CD4-positive, alpha-beta T cell treated with Interleukin-10 for 1 hour (primary cell): ENCODE measurements around the gene RAI1.

Source experiments
- DNase-seq: peaks from one replicate; pipeline ENCODE4 v3.0.0-alpha.2; 2020

The RAI1 gene

DNA sequence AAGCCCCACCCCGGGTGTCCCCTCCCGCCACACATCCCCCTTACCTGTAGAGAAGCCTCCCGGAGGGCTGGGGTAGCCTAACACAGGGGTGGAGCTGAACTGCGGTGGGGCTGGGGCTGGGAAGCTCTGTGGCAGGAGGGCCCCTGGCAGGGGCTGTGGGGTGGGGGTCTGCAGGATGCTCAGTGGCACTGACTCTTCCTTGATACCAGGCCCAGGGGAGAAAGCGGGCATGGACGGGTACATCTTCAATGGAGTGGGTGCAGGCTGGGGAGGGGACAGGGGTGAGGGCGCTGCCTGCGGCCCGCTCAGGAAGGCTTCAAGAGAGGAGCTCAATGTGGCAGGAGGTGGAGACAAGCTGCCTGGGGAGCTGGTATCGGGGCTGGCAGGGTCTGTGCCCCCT, 138.8 kb downstream of the RAI1 start:
- no peak for DNase-seq

DNA sequence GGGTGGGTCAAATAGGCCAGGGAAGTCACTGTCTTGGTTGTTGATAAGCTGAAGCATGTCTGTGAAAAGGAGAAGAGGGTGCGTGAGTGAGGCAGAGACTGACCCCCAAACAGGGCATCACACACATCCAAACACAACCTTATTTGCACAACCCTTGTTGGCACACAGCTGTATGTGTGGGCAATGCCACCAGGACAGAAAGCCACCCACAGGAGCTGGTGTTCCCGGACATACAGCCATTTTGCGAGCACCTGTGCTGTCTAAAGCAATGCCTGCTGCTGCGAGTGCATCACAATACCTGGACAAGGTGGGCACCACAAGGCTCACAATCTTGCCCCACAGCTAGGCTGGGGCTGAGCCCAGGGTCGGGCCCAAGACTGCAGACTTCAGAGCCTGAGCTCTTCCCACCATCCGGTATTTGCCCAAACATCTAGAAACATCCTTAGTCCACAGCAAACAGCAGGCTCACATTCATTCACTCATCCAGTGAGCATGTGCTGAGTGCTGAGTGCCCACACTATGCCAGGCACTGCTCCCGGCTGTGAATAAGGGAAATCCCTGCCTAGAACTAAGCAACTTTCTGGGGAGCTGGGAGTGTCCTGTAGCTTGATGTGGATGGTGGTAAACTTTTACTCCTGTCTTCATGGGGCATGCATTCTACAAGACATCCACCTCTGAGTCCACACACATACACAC, 139.4 kb downstream of the RAI1 start:
- no peak for DNase-seq

- no peak for DNase-seq
These were observed 140.9 kb downstream of the RAI1 start for GRCh38 chr17:17822189-17822588.

GRCh38 chr17:17822616-17823015, 141.4 kb downstream of the RAI1 start:
- no peak for DNase-seq

DNA sequence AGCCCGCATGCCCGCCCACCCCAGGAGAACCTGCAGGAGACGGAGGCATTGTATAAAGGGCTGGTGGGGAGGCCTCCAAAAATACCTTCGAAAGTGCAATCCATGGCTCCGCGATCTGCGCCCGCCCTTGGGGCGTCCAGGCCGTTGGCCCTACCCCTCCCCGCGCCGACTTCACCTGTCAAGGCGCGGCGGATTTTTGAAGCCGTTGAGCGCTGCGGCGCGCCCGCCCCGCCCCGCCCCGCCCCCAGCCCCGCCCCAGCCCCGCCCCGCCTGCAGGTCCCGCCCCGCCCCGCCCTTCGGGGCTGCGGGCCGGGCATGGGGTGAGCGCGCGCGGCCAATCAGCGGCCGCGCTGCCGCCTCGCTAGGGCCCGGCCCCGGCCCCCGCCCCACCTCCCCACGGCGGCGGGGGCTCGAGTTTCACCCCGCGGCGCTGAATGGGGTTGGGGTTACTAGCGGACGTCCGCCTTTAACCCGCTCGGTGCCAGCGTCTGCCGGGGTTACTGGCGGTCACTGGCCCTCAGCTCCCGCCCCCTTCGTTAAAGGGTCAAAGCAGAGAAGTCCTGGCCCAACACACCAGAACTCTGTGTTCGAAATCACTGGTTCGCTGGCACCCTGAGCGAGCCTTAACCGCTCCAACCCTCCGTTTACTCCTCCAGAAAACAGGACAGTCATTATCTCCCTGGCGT, 142.3 kb downstream of the RAI1 start:
- peak; percentile 89 for DNase-seq

- DNase-seq = peak; percentile 52
These were observed 143.0 kb downstream of the RAI1 start for GRCh38 chr17:17824119-17824782.

DNA sequence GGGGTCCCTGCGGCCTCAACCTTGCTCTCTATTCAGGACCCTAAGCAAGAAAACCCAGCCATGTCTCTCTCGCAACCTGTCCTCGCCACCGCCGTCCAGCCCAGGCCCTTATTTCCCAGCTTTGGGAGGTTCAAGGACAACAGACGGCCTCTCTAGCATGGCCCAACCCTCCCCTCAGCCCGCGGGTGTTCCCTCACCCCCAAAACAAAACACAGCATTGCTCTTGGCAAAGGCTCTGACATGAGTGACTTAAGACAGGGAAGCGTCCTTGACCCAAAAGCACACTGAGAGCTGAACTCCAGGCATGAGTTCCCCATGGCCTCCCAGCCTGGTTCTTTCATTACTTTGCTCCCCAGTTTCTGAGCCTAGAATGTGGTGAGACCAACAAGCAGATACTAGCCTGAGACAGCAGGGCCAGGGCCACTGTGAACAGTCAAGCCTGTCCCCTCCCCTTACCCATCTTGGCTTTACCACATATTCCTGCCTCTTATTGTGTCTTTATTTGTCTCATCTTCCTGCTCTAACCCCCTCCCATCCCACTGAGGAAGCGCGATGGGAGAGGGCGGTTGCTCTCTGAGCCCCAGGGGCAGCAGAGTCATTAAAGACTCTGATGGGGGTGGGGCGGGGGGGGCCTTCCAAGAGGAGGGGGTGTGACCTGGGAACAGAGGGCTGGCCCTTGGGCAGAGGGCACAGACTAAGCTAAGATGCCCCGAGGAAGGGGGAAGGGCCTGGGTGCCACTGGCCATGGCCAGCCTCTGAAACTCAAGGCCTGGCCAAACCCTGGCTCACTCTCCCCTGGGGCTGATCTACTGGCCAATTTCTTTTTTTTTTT, 143.7 kb downstream of the RAI1 start:
- no peak for DNase-seq

GRCh38 chr17:17826342-17826713, 145.1 kb downstream of the RAI1 start:
- DNase-seq = no peak

GRCh38 chr17:17826942-17827785, 145.9 kb downstream of the RAI1 start:
- DNase-seq = no peak

DNA sequence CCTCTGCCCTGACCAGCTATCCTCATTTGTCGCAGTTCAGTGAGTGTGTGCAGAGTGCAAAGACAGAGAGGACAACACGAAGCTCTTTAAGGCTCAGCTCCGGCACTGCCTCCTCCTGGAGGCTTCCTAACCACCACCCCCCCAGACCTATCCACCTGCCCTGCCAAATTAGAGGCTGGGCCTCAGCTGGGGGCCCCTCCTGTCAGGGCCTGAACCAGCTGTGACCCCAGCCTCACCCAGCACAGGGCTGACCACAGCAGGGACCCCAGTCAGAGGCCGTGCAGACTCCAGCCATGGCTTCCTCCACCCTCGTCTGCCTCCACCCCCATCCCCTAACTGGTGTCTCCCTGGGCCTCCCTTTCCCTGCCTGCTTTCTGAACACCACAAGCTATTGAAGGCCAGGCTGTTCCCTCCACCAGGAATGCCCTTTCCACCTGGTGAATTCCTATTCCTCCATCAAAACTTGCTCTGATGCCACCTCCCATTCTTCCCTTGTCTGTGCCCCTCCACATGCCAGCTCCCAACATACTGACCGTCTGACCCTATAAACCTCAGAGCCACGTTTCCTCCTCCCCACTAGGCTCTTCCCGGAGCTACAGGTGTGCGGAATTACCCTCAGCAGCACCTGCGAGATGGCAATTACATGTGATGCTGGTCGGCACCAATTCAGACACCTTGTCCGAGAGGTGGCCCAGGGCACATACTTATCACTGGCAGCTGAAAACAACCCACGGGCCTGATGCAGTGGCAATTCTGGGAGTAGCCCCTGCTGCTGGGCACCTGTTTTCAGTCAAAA, 146.8 kb downstream of the RAI1 start:
- DNase-seq = no peak

- no peak for DNase-seq
These were observed 149.0 kb downstream of the RAI1 start for GRCh38 chr17:17830269-17830567.

- DNase-seq = no peak
These were observed 149.5 kb downstream of the RAI1 start for GRCh38 chr17:17830740-17831207.

- no peak for DNase-seq
These were observed 150.2 kb downstream of the RAI1 start for GRCh38 chr17:17831208-17832031.

GRCh38 chr17:17832032-17832363, 150.7 kb downstream of the RAI1 start:
- DNase-seq = no peak

DNA sequence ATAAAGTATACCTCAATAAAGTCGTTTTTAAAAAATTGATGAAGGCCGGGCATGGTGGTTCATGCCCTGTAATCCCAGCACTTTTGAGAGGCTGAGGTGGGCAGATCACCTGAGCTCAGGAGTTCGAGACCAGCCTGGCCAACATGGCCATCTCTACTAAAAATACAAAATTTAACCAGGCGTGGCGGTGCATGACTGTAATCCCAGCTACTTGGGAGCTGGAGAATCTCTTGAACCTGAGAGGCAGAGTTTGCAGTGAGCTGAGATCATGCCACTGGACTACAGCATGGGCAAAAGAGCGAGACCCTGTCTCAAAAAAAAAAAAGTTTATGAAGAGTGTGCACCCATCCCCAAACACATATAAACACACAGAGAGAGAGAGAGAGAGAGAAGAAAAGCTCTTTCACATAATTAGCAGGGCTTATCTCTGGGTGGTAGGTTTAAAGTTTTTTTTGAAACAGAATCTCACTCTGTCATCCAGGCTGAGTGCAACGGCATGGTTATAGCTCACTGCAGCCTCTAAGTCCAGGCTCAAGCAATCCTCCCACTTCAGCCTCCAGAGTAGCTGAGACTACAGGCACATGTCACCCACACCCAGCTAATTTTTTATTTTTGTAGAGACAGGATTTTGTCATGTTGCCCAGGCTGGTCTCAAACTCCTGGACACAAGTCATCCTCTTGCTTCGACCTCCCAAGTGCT, 152.6 kb downstream of the RAI1 start:
- no peak for DNase-seq

- no peak for DNase-seq
These were observed 153.7 kb downstream of the RAI1 start for GRCh38 chr17:17834974-17835373.

DNA sequence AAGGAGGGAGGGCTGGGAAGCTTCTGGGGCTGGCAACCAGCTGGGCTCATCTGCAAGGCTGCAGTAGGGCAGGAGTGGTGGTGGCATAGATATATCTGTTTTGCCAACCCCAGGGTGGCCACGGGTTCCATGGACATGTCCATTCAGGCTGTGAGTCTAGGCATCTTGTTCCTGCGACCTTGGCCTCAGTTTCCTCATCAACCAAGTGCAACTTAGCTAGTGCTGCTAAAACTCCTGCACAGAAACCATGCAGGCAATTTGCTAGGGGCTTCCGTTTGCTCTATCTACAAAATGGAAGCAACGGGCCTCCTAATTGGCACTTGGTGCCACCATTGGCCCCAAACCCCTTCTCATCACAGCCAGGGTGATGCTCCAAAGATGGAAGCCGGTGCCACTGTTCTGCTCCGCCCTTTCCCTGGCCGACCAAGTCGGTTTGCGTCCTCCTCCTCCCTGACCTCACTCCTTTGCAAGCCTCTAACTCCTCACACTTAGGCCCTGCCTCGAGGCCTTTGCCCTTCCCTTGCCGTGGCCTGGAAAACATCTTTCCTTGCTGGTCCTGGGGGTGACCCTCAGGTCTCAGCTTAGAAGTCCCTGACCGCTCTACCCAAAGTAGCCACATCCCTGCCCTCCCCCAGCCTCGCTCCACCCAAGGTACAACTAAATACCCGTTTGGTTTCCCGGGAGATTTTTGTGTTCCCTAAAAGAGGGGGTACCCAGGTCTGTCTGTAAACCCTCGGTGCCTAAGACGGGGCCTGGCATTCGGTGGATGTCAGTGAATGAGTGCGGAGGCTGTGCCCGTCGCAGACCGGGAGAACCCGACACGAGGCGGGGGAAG, 154.4 kb downstream of the RAI1 start:
- no peak for DNase-seq

- DNase-seq = peak; percentile 97
These were observed 155.1 kb downstream of the RAI1 start for GRCh38 chr17:17836250-17836817.
